ENCODE data around the gene GARNL3. TPM values are rescaled to one million over a fixed set of nuclear protein-coding genes. Genes with fewer than 3 reads are reported as not detected.
A peak's percentile ranks its signal among the peaks of the same experiment; 100 is the strongest.

The GARNL3 gene
- total and polyA plus RNA-seq, 2 of the 13 experiments (the other 11 are each of a cell fraction or from before 2014, with no cell fraction given): 3.9 to 11.0 TPM

GRCh38 chr9:127250896-127251391 is 13.6 kb upstream of the GARNL3 start:
- Histone ChIP-seq H3K4me2 (ENCODE audit: low read depth, low read length) (no peak overlapping the region), H3K4me3 (replicated peaks in 1 of 3; ENCODE audit: insufficient read depth in 1 of 3, low read depth in 2 of 3, low read length in 3 of 3) (no peak overlapping the region), H2AFZ (ENCODE audit: low read length) (no peak overlapping the region), H3K36me3 (replicated peaks in 1 of 2; ENCODE audit: control insufficient read depth in 1 of 2, insufficient read depth in 2 of 2, low read length in 2 of 2) (peaks cover 1 to 4% of the 10 kb centered on the region in 2 experiments; a peak in 2 of 5 replicates), H3K9me3 (ENCODE audit: low read length) (no peaks in the 10 kb centered on the region), H3K9ac (ENCODE audit: insufficient read depth, low read depth, low read length) (no peak overlapping the region), H3K27me3 (ENCODE audit: control insufficient read depth in 1 of 2, insufficient read depth in 2 of 2, low read length in 2 of 2) (no peaks in the 10 kb centered on the region), H4K20me1 (ENCODE audit: insufficient read depth, low read length) (no peaks in the 10 kb centered on the region), H3K4me1 (ENCODE audit: insufficient read depth, low read length) (peaks cover 8% of the 10 kb centered on the region), H3K79me2 (ENCODE audit: insufficient read depth, low read length) (no peaks in the 10 kb centered on the region), H3K27ac (ENCODE audit: extremely low read length, insufficient read depth, low read length) (no peak overlapping the region)
- in situ Hi-C loops (cut with HindIII; ENCODE audit: extremely low pct_ligation_motif_present, low pct_unique_long_range_greater_than_20kb) (no loop called here), intact Hi-C loops (cut with micrococcal nuclease; ENCODE audit: unreplicated experiment) (no loop called here)
- POLR2A ChIA-PET: no interaction called here
- WGBS (ENCODE audit: low lambda C conversion rate): 94% methylated on average over 3 of the region's 3 CpGs
- ATAC-seq (no peak), FAIRE-seq (no peak), DNase-seq (ENCODE audit: low spot score) (no peak)
- peak; percentile 37; the same call in 1 of the 2 replicates for TF ChIP-seq MAFF (IDR thresholded peaks at IDR 0.05; ENCODE audit: low read depth, low read length)
- TF ChIP-seq ZNF788 (CRISPR knock-in tag; IDR thresholded peaks at IDR 0.05; ENCODE audit: borderline replicate concordance): no peak
- TF ChIP-seq SRSF1 (optimal IDR thresholded peaks at IDR 0.05; ENCODE audit: low read depth, low read length): no peak
- no peak for TF ChIP-seq ZNF530 (CRISPR knock-in tag; IDR thresholded peaks at IDR 0.05; ENCODE audit: low read depth)
- peak; percentile 14 to 71; a peak in 2 of 4 replicates for TF ChIP-seq MAFK (conservative IDR thresholded peaks at IDR 0.05 in 1 of 2, IDR thresholded peaks at IDR 0.05 in 1 of 2; ENCODE audit: low read length in 2 of 2)
- CTCF ChIA-PET (ENCODE audit: low intra/inter-chr PET ratio, low total read pairs): no interaction called here
- no TSS peak for BruUV-seq (replicated peaks)

DNA sequence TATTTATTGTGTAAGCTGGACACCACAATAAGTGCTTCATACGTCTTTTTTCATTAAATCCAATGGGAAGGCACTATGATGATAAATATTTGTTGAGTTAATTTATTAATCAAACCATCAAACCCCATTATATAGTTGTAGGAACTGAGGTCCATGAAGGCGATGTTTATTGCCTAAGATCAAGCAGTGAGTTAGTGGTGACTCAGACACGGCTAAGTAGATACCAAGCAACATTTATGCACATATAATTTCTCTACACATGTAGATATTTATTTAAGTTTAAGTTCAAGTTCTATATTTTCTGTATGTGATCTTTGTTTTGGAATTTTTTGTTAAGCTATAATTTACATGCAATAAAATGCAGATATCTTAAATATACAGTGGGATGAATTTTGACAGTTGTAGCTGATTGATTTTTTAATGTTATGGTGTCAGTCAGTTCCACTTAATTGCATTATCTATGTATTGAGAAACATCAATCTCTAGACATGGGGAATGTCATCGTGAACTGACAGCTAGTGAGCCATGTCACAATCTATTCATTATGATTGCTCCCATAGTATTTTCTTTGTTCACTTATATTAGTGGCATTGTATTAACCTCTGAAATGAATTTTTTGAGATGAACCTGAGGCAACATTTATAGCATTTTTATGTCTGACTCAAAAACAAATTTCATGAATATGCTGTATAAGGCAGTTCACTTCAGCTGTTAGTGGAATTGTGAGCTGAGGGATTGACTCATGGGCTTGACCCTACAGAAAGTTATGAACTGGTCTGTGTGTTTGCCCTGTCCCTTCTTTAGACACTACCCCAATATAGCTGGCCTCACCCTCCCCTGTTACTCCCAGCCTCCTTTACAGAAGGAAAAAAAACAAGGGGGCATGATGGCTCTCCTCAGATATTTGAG is 11.9 kb upstream of the GARNL3 start:
- POLR2A ChIA-PET: no interaction called here
- CTCF ChIA-PET (ENCODE audit: low intra/inter-chr PET ratio, low total read pairs): no interaction called here
- no peaks in the 10 kb centered on the region for H3K79me2 ChIP-seq (ENCODE audit: insufficient read depth, low read length)
- H3K4me2 ChIP-seq (ENCODE audit: low read depth, low read length): no peak overlapping the region
- in situ Hi-C loops (cut with HindIII; ENCODE audit: extremely low pct_ligation_motif_present, low pct_unique_long_range_greater_than_20kb) (no loop called here), intact Hi-C loops (cut with micrococcal nuclease; ENCODE audit: unreplicated experiment) (no loop called here)
- no peak overlapping the region for H3K9ac ChIP-seq (ENCODE audit: insufficient read depth, low read depth, low read length)
- H4K20me1 ChIP-seq (ENCODE audit: insufficient read depth, low read length): no peaks in the 10 kb centered on the region
- no TSS peak for BruUV-seq (replicated peaks)
- DNase-seq (ENCODE audit: low spot score) (no peak), ATAC-seq (no peak), FAIRE-seq (no peak)
- H3K36me3 ChIP-seq (replicated peaks in 1 of 2; ENCODE audit: control insufficient read depth in 1 of 2, insufficient read depth in 2 of 2, low read length in 2 of 2): peaks cover 1 to 4% of the 10 kb centered on the region in 2 experiments; a peak in 2 of 5 replicates
- H3K4me3 ChIP-seq (replicated peaks in 1 of 3; ENCODE audit: insufficient read depth in 1 of 3, low read depth in 2 of 3, low read length in 3 of 3): no peak overlapping the region
- no peak overlapping the region for H3K27ac ChIP-seq (ENCODE audit: extremely low read length, insufficient read depth, low read length)
- no peak overlapping the region for H2AFZ ChIP-seq (ENCODE audit: low read length)
- no peaks in the 10 kb centered on the region for H3K9me3 ChIP-seq (ENCODE audit: low read length)
- WGBS (ENCODE audit: low lambda C conversion rate): 96% methylated on average over 4 of the region's 4 CpGs
- H3K27me3 ChIP-seq (ENCODE audit: control insufficient read depth in 1 of 2, insufficient read depth in 2 of 2, low read length in 2 of 2): no peaks in the 10 kb centered on the region
- H3K4me1 ChIP-seq (ENCODE audit: insufficient read depth, low read length): peaks cover 7% of the 10 kb centered on the region
- TF ChIP-seq ZBTB40 (IDR thresholded peaks at IDR 0.05) (no peak), ZBTB40 (CRISPR knock-in tag; IDR thresholded peaks at IDR 0.05) (no peak)
